Cardiac fibroblast (primary cell): ENCODE data around the gene MCRS1.

ENCODE experiments used
- DNase-seq, 2 donors: peaks; one replicate each; pipeline versions ENCODE4 v3.0.0 to v3.0.0-alpha.2; 2010; ENCODE audit warnings: low read depth in 2 of 2
- H3K4me3 ChIP-seq, 2 donors: replicated peaks in 1 of 2; 1 replicate in 1 of 2; 2 replicates in 1 of 2; pipeline ENCODE4 v1.5.1; 2011; ENCODE audit warnings: low read depth in 2 of 2, low read length in 2 of 2, mild to moderate bottlenecking in 2 of 2, moderate library complexity in 1 of 2
- TF ChIP-seq, protein P1 (sequence below): IDR thresholded peaks from one replicate; pipeline ENCODE4 v1.5.1; 2011; ENCODE audit warnings: low read depth, mild to moderate bottlenecking, low read length, inconsistent platforms

MCRS1 gene

DNA sequence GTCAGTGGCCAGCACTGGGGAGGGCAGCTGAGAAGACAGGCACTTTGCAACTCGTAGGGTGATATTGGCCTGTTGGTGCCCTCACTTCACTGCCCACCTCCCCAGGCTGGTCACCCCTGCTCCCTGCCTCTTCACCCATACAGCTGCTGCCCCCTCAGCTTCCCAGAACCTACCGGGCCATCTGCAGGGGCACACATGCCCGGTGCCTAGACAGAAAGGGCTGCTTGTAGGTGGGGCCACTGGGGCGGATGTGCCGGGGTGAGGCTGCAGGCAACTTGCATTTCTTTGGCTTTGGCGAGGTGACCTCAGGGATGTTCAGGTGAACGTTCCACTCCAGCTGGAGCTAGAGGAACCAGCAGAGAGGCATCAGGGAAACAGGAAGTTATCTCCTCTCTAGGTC is 20.3 kb upstream of the MCRS1 start:
- TF ChIP-seq, protein P1, sequence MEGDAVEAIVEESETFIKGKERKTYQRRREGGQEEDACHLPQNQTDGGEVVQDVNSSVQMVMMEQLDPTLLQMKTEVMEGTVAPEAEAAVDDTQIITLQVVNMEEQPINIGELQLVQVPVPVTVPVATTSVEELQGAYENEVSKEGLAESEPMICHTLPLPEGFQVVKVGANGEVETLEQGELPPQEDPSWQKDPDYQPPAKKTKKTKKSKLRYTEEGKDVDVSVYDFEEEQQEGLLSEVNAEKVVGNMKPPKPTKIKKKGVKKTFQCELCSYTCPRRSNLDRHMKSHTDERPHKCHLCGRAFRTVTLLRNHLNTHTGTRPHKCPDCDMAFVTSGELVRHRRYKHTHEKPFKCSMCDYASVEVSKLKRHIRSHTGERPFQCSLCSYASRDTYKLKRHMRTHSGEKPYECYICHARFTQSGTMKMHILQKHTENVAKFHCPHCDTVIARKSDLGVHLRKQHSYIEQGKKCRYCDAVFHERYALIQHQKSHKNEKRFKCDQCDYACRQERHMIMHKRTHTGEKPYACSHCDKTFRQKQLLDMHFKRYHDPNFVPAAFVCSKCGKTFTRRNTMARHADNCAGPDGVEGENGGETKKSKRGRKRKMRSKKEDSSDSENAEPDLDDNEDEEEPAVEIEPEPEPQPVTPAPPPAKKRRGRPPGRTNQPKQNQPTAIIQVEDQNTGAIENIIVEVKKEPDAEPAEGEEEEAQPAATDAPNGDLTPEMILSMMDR: no peak
- no peak for DNase-seq

DNA sequence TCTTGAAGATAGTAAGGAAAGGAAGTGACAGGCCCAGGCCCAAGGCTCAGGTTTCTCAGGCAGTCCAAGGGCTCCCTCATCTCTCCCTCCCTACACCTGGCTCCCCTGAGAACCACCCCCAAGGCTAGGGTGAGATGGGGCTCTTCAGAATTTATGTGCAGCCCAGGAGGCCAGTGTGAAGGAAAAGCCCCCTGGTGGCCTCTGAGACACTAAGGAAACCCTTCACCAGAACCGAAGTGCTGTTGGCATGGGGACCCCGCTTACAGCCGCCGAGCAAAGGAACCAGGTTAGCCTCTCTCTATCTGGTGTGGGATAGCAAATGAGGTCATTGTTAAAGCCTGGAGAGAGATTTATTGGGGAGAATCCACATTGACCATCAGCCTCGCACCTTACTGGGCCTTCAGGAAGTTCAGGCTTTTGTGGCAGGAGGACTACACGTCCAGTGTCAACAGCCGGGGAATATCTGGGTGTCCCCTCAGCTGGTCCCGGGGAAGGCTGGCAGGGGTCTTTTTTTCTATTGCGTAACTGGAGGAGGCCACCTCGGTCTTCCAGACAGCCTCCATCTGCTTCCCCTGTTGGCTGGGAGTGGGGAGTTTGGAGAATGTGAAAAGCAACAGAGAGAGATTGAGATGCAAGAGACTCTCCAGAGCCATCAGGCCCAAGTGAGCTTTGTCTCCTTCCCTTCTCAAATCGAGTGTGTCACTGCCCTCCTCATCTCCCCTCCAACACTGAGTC is 19.4 kb upstream of the MCRS1 start:
- H3K4me3 ChIP-seq: no peak overlapping the region
- DNase-seq: no peak
- TF ChIP-seq, protein P1: no peak

More for the DNA sequence above, 20.3 kb upstream of the MCRS1 start:
- H3K4me3 ChIP-seq: no peak overlapping the region

DNA sequence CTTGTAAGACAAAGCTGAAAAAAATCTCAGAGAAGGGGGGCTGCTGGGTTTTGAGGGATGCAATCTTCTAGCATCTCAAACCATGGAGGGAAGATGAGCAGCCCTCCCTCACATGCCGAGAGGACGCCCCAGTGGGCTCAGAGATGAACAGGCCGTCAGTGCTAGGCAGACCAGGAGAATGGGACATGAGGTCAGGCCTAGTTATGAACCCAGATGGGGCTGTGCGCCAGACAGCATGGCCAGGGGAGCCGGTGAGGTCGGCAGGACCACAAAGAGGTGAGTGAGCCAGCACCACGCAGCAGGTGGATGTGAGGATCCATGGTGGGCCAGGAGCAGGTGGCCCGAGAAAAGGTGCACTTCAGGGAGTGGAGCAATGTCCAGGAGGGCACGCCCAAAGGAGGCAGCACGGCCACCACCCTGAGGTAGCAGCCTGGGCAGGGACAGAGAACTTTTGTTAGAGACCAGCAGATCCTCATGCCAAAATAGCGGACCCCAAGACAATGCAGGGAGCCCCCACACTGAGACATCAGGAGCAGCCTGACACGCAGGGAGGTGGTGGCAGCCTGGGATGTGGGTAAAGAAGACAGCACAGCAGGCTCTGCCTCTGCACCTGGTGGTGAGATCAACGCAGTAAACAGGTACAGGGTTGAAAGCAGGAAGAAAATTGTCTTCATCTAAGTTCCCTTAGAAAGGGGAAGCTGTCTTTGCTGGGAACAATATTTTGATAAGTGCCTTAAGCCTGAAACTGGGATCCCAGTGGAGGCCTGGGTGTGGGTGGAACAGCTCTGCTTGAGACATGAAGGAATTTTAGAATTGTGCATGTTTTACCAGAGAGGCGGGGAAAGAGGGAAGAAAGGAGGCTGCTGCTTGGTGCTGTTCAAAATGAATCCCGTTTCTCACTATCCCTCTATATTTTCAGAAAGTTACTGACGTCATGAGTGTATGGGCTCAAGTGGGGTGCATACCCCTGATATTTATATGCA is 17.8 kb upstream of the MCRS1 start:
- TF ChIP-seq, protein P1: no peak
- DNase-seq: no peak
- no peak overlapping the region for H3K4me3 ChIP-seq

DNA sequence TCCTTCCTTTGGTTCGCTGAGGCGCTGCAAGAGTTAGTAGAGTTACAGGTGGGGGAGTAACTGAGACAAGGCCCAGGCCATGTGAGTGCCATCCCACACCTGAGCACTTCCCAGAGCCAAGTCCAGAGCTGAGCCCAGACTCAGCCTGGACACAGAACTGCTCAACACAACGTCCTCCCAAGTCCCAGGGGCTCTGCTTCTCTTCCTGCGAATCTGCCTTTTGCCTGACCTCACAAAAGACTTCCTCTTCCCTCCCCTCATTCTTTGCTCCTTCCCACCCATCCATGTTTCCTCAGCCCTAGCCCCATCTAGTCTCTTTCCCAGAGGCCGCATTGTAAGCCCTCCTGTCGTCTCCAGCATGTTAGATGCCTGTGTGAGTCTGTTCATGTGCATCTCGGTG is 16.6 kb upstream of the MCRS1 start:
- TF ChIP-seq, protein P1: no peak
- DNase-seq: no peak
- no peak overlapping the region for H3K4me3 ChIP-seq

DNA sequence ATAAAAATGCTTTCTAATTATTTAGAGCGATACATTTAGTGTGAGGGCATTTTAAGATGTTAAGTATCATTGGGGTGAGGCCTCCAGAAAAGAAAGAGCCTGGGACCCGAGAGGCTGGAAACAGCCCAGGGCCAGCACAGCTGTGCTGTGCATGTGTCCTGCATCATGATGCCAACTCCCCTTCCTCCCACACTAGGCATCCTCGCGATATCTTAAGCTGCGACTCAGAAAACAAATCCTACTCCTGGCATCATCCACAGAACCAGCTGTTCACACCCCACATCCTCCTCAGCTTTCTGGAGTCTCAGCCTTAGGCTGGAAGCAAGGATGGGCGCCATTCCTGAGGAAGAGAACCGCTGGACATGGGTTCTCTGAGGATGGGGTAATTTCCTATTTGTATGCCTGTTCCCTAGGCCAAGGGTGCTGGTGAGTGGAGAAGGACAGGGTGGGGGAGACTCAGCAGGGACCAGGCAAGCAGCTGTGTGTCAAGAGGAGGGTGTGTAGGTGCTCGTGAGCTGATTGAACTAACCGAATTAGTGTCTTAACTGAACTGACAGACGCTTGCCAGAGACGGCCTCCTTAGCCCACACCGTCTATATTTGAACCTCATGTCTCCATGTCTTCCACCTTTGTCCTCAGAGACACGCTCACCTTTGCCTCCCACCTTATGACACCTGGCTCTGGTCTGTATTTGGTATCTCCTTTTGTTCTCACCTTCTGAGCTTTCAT is 15.6 kb upstream of the MCRS1 start:
- TF ChIP-seq, protein P1: no peak
- no peak overlapping the region for H3K4me3 ChIP-seq
- peak; percentile 26 to 77 for DNase-seq

DNA sequence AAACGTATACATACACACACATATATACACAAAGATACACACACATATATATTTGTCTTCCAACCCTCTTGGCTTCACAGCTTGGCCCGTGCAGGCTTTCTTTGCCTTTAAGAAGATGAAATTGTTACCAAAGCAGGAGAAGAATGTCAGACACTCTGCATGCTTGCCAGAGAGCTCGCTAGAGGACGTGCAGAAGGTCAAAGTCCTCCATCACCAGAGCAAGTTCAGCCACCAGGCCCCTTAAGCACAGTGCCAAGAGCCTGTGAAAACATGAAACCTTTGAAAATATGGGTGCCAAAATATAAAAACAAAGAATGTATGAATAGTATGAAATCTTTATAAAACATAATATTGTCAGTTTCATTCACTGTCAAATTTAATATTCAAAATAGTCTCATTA is 14.9 kb upstream of the MCRS1 start:
- DNase-seq: peak in 1 of 2 donors; percentile 68
- no peak overlapping the region for H3K4me3 ChIP-seq
- TF ChIP-seq, protein P1: no peak
